H1 (cell line): ENCODE measurements around the gene GPC6. TPM values are rescaled to one million over a fixed set of nuclear protein-coding genes. Genes with fewer than 3 reads are reported as not detected.

Source experiments
- CTCF ChIA-PET: fragments of 300-600 bp; sonication (Branson Sonifier 250); formaldehyde crosslinking; loops from one replicate; lab custom pipeline; 2021; ENCODE audit not compliant: partially characterized antibody; lab: Charles Lee
- POLR2A ChIA-PET: fragments of 300-600 bp; sonication (Branson Sonifier 250); formaldehyde crosslinking; loops from one replicate; lab custom pipeline; 2021; ENCODE audit warnings: inconsistent platforms; ENCODE audit not compliant: partially characterized antibody; lab: Charles Lee
- DNase-seq, 2 experiments: peaks; one replicate each; pipeline versions ENCODE4 v3.0.0 to v3.0.0-alpha.2; 2010 to 2022; ENCODE audit warnings: low spot score in 2 of 2, low read depth in 1 of 2, mixed read lengths in 1 of 2
- FAIRE-seq: peaks from 2 replicates; lab custom pipeline; 2011; peaks lifted over from hg19 to GRCh38; lab: Jason Lieb, UNC
- H2AFZ ChIP-seq: 2 replicates; pipeline ENCODE4 v1.8.1; 2012; ENCODE audit warnings: low read length, inconsistent platforms
- H2AK5ac ChIP-seq: 2 replicates; pipeline ENCODE4 v1.6.1; 2013; ENCODE audit warnings: low read depth, low read length
- H2BK120ac ChIP-seq: replicated peaks from 2 replicates; pipeline ENCODE3; 2013; ENCODE audit warnings: low read depth, low read length, inconsistent platforms
- H2BK12ac ChIP-seq: 2 replicates; pipeline ENCODE4 v1.6.1; 2013; ENCODE audit warnings: low read depth, low read length
- H2BK15ac ChIP-seq: 2 replicates; pipeline ENCODE4 v1.6.1; 2013; ENCODE audit warnings: low read length
- H2BK20ac ChIP-seq: 2 replicates; pipeline ENCODE4 v1.6.1; 2013; ENCODE audit warnings: low read length
- H2BK5ac ChIP-seq: 2 replicates; pipeline ENCODE4 v1.6.1; 2013; ENCODE audit warnings: low read depth, low read length
- H3K14ac ChIP-seq: 2 replicates; pipeline ENCODE4 v1.6.1; 2013; ENCODE audit warnings: inconsistent platforms; ENCODE audit not compliant: insufficient read length
- H3K18ac ChIP-seq: 2 replicates; pipeline ENCODE4 v1.6.1; 2013; ENCODE audit warnings: low read length; ENCODE audit errors: extremely low read depth
- H3K23ac ChIP-seq: 2 replicates; pipeline ENCODE4 v1.6.1; 2013; ENCODE audit warnings: inconsistent platforms; ENCODE audit not compliant: insufficient read length
- H3K23me2 ChIP-seq: 2 replicates; pipeline ENCODE4 v1.6.1; 2013; ENCODE audit warnings: low read depth, low read length
- H3K27ac ChIP-seq: 2 replicates; pipeline ENCODE4 v1.6.1; 2011; ENCODE audit warnings: low read depth, low read length, inconsistent platforms
- H3K27me3 ChIP-seq, 4 experiments: replicated peaks in 1 of 4; 1 replicate in 1 of 4; 2 replicates in 3 of 4; pipeline versions ENCODE4 v1.6.1 to v1.8.1; 2011 to 2013; ENCODE audit warnings: low read length in 3 of 4, mild to moderate bottlenecking in 3 of 4, inconsistent platforms in 2 of 4, mixed read lengths in 2 of 4, moderate library complexity in 1 of 4; ENCODE audit not compliant: control insufficient read depth in 3 of 4, insufficient read depth in 3 of 4; ENCODE audit errors: extremely low read depth in 1 of 4
- H3K36me3 ChIP-seq, 4 experiments: 2 replicates each; pipeline versions ENCODE4 v1.6.1 to v1.8.1; 2011 to 2013; ENCODE audit warnings: mild to moderate bottlenecking in 4 of 4, low read length in 3 of 4, moderate library complexity in 2 of 4, control low read depth in 1 of 4, inconsistent platforms in 1 of 4; ENCODE audit not compliant: insufficient read depth in 4 of 4, control insufficient read depth in 2 of 4
- H3K4ac ChIP-seq: replicated peaks from 2 replicates; pipeline ENCODE3; 2013; ENCODE audit warnings: low read length, low read depth, mixed read lengths, inconsistent platforms; ENCODE audit not compliant: insufficient read length
- H3K4me1 ChIP-seq, 4 experiments: replicated peaks in 1 of 4; 1 replicate in 1 of 4; 2 replicates in 3 of 4; pipeline versions ENCODE4 v1.6.1 to v1.8.1; 2011 to 2013; ENCODE audit warnings: low read length in 3 of 4, inconsistent platforms in 2 of 4, mixed read lengths in 1 of 4; ENCODE audit not compliant: insufficient read depth in 4 of 4, control insufficient read depth in 3 of 4
- H3K4me2 ChIP-seq, 2 experiments: 2 replicates each; pipeline versions ENCODE4 v1.6.1 to v1.8.1; 2011 to 2013; ENCODE audit warnings: low read depth in 2 of 2, low read length in 2 of 2, control low read depth in 1 of 2, inconsistent platforms in 1 of 2, mild to moderate bottlenecking in 1 of 2; ENCODE audit not compliant: insufficient read depth in 1 of 2
- H3K4me3 ChIP-seq, 4 experiments: fragments of 200-600, 300-600 bp in 1 of 4; sonication (generic), shearing (Covaris generic), sonication (Bioruptor Twin) in 1 of 4; 2 replicates each; pipeline versions ENCODE4 v1.5.1 to v1.8.1; 2011 to 2016; ENCODE audit warnings: low read length in 4 of 4, low read depth in 3 of 4, control low read depth in 2 of 4, inconsistent platforms in 2 of 4, mild to moderate bottlenecking in 2 of 4, mixed read lengths in 1 of 4, moderate library complexity in 1 of 4; ENCODE audit not compliant: insufficient read depth in 2 of 4; ENCODE audit errors: extremely low read depth in 1 of 4
- H3K56ac ChIP-seq: replicated peaks from 2 replicates; pipeline ENCODE3; 2013; ENCODE audit warnings: low read depth, mild to moderate bottlenecking, mixed read lengths, low read length, inconsistent platforms; ENCODE audit not compliant: insufficient read length
- H3K79me1 ChIP-seq: 2 replicates; pipeline ENCODE4 v1.6.1; 2013; ENCODE audit warnings: low read depth, low read length, control low read depth
- H3K79me2 ChIP-seq, 2 experiments: 2 replicates each; pipeline versions ENCODE4 v1.6.1 to v1.8.1; 2012 to 2013; ENCODE audit warnings: low read length in 2 of 2, mild to moderate bottlenecking in 2 of 2, inconsistent platforms in 1 of 2; ENCODE audit not compliant: insufficient read depth in 2 of 2, control insufficient read depth in 1 of 2
- H3K9ac ChIP-seq, 4 experiments: replicated peaks in 1 of 4; 1 replicate in 1 of 4; 2 replicates in 3 of 4; pipeline versions ENCODE4 v1.6.1 to v1.8.1; 2011 to 2013; ENCODE audit warnings: low read depth in 3 of 4, low read length in 3 of 4, control low read depth in 2 of 4, mild to moderate bottlenecking in 2 of 4, moderate library complexity in 2 of 4, inconsistent platforms in 1 of 4; ENCODE audit errors: extremely low read depth in 1 of 4
- H3K9me3 ChIP-seq, 2 experiments: 2 replicates each; pipeline versions ENCODE4 v1.6.1 to v1.8.1; 2012 to 2013; ENCODE audit warnings: mild to moderate bottlenecking in 2 of 2, moderate library complexity in 2 of 2, control low read depth in 1 of 2, inconsistent platforms in 1 of 2, low read depth in 1 of 2, low read length in 1 of 2, mixed read lengths in 1 of 2; ENCODE audit not compliant: insufficient read depth in 2 of 2
- H4K20me1 ChIP-seq, 2 experiments: replicated peaks in 1 of 2; 2 replicates each; pipeline versions ENCODE3 to v1.8.1; 2011 to 2013; ENCODE audit warnings: inconsistent platforms in 2 of 2, low read length in 2 of 2, mild to moderate bottlenecking in 1 of 2; ENCODE audit not compliant: insufficient read depth in 2 of 2, control insufficient read depth in 1 of 2
- H4K5ac ChIP-seq: 2 replicates; pipeline ENCODE4 v1.6.1; 2013; ENCODE audit warnings: low read length, low read depth, mixed read lengths, inconsistent platforms; ENCODE audit not compliant: insufficient read length
- H4K8ac ChIP-seq: 2 replicates; pipeline ENCODE4 v1.8.0; 2013; ENCODE audit warnings: mild to moderate bottlenecking, moderate library complexity, low read length, inconsistent platforms; ENCODE audit not compliant: insufficient read depth; ENCODE audit errors: extremely low read depth
- H4K91ac ChIP-seq: replicated peaks from 2 replicates; pipeline ENCODE3; 2013; ENCODE audit warnings: low read length, mixed read lengths, inconsistent platforms; ENCODE audit not compliant: insufficient read length
- CEBPB ChIP-seq: IDR thresholded peaks from 2 replicates; pipeline ENCODE4 v1.6.1; 2012; ENCODE audit warnings: low read depth, low read length
- POU5F1 ChIP-seq: IDR thresholded peaks from 2 replicates; pipeline ENCODE4 v1.6.1; 2011; ENCODE audit warnings: low read depth, mild to moderate bottlenecking, low read length, moderate library complexity
- WGBS, 2 experiments: shearing (Covaris generic) in 1 of 2; methylation state at CpG; one replicate each; pipeline versions ENCODE4 v1.1.6 to v1.1.7; 2013 to 2015; ENCODE audit warnings: low lambda C conversion rate in 2 of 2, mixed read lengths in 2 of 2, inconsistent platforms in 1 of 2, low coverage in 1 of 2, missing lambda C conversion rate in 1 of 2; ENCODE audit not compliant: insufficient replicate concordance in 2 of 2, insufficient coverage in 1 of 2, insufficient read length in 1 of 2; ENCODE audit errors: extremely low coverage in 1 of 2, missing lambda C conversion rate in 1 of 2; 5-methylcytosine and 5-hydroxymethylcytosine counted together
- polyA plus RNA-seq, 7 experiments: library from polyadenylated mRNA; depleted of rRNA in 3 of 7; stranded (reverse) in 5 of 7; unstranded in 2 of 7; fragments of >200 nt in 5 of 7; fragments of 200-250 nt in 2 of 7; gene quantifications; 1 replicate in 5 of 7; 2 replicates in 1 of 7; 4 replicates in 1 of 7; pipeline versions ENCODE4 v1.2.1 to v1.2.3, GENCODE V29; 2011 to 2013; ENCODE audit warnings: missing spikeins in 2 of 7, mixed read lengths in 2 of 7
- total RNA-seq: library from RNA; stranded (reverse); fragmentation: NEBNext Ultra II Directional; extraction: Animal tissue kit (Norgen Biotek cat#: 25700); gene quantifications from 2 replicates; pipeline ENCODE4 v1.2.1, GENCODE V29; 2021

GPC6 gene
- total and polyA plus RNA-seq, 2 of the 8 experiments (the other 6 are each of a cell fraction or from before 2014, with no cell fraction given) = 5.4 to 12.0 TPM

GRCh38 chr13:93947651-93948050 is 721.0 kb downstream of the GPC6 start:
- Histone ChIP-seq H3K9ac (no peak overlapping the region), H3K23me2 (no peaks in the 10 kb centered on the region), H3K36me3 (no peaks in the 10 kb centered on the region), H3K4ac (no peak overlapping the region), H2BK20ac (no peak overlapping the region), H2BK5ac (no peak overlapping the region), H2BK120ac (no peak overlapping the region), H3K56ac (no peak overlapping the region), H3K4me1 (no peaks in the 10 kb centered on the region), H3K14ac (no peak overlapping the region), H4K20me1 (no peaks in the 10 kb centered on the region), H3K4me3 (no peak overlapping the region), H2AK5ac (no peak overlapping the region), H3K23ac (no peak overlapping the region), H4K8ac (no peak overlapping the region), H3K79me1 (no peaks in the 10 kb centered on the region), H3K79me2 (no peaks in the 10 kb centered on the region), H4K5ac (no peak overlapping the region), H3K4me2 (no peak overlapping the region), H3K18ac (no peak overlapping the region), H2BK12ac (no peak overlapping the region), H2AFZ (no peak overlapping the region), H2BK15ac (no peak overlapping the region), H3K27me3 (no peaks in the 10 kb centered on the region), H4K91ac (no peak overlapping the region), H3K27ac (no peak overlapping the region), H3K9me3 (no peaks in the 10 kb centered on the region)
- no peak for FAIRE-seq
- ChIA-PET POLR2A (no interaction called here), CTCF (no interaction called here)
- WGBS, 2 experiments = 88% methylated on average over 5 of the region's 5 CpGs; no CpG with 5 or more reads in 1 of the 2 experiments
- no peak for DNase-seq
- TF ChIP-seq POU5F1 = no peak
- TF ChIP-seq CEBPB = no peak
